GM21786 (cell line): ENCODE data around the gene SOX13.

Experiments used
- ATAC-seq: cut with Tn5 transposase; IDR thresholded peaks from one replicate; pipeline ENCODE4 v1.9.1; 2021; ENCODE audit not compliant: unreplicated experiment

The SOX13 gene

DNA sequence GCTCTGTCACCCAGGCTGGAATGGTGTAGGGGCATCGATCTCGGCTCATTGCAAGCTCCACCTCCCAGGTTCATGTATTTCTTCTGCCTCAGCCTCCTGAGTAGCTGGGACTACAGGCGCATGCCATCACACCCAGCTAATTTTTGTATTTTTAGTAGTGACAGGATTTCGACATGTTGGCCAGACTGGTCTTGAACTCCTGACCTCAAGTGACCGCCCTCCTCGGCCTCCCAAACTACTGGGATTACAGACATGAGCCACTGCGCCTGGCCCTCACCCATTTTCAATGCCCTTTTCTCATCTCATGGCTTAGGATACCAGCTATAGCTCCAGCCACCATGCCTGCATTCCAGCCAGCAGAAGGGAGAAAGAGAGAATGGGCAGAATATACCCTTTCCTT, 12.9 kb upstream of the SOX13 start:
- no peak for ATAC-seq

- ATAC-seq, result no peak
Observed at GRCh38 chr1:204062106-204062505, 10.8 kb upstream of the SOX13 start.

GRCh38 chr1:204065174-204065985, 7.5 kb upstream of the SOX13 start:
- no peak for ATAC-seq

DNA sequence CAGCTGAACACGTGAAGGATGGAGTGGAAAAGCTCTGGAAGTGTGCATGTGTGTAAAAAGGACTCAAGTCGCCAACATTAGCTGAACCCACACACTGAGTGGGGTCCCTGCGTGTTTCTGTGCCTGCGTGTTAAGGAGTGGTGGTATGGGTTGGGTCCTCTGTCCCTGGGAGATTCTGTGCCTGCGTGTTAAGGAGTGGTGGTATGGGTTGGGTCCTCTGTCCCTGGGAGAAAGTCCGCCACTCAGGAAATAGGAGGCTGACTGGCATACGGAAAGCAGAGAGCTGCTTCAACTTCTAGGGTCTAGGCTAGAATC, 7.0 kb upstream of the SOX13 start:
- no peak for ATAC-seq

- ATAC-seq, result no peak
Observed at GRCh38 chr1:204067935-204068334, 5.0 kb upstream of the SOX13 start.

- no peak for ATAC-seq
Observed at GRCh38 chr1:204069887-204070286, 3.0 kb upstream of the SOX13 start.

GRCh38 chr1:204070895-204071294, 2.0 kb upstream of the SOX13 start:
- ATAC-seq, result no peak

DNA sequence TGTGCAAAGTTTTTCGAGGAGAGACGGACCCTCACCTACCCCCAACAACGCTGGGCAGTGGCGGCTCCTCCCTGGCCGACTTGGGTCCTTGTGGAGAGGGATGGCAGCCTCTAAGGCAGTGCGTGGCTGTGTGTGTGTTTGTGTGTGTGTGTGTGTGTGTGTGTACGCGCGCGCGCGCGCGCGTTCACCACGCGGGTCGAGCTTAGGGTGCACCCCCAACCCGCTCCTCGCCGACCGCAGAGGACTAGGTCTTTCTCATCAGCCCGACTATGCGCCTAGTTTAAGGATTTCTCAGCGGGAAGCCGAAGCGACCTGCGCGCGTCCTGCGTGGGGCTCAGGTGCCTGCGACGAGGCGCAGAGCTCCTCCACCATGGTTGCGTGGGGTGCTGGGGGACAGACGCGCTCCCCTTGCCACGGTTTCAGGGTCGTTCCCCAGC, 940 bp downstream of the SOX13 start:
- ATAC-seq, result no peak

DNA sequence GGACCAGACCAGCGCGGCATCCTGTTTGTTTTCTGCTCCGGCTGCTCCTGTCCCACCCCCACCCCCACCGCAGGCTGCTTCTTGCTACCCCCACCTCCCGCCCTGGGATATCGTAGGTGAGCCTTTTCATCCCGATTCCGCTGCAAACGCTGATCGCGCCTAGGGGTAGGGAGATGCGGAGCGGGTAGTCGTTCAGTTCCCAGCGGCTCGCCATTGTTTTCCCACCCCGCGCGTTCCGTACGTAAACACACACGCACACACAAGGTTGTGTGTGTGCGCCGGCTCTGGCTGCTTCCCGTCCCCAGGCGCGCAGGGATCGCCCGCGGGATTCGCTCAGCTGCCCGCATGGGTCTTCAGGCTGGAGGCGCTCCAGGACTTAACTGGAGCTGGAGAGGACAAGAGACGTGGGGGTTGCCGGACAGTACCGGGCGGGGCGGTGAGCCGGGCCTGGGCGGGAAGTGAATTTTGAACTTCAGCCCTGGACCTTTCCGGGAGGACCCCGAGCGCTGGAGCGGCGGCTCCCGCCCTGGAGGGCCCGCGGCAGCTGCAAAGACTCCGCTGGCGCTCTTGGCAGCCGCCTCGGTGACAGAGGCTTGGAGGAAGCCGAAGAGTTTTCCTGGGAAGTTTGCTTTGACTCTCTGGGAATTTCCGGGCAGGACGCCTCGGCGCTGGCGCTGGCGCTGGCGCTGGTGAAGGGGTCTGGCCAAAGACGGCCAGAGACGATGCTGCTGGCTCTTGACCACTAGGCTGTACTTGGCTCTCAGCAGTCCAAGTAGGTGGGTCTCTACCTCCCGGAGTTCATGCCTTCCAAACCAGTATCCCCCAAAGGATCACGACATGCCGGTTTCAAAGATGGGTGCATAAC, 1.6 kb downstream of the SOX13 start:
- no peak for ATAC-seq

GRCh38 chr1:204075139-204075521, 2.2 kb downstream of the SOX13 start:
- ATAC-seq, result no peak

GRCh38 chr1:204075890-204076846, 3.3 kb downstream of the SOX13 start:
- ATAC-seq, result no peak

DNA sequence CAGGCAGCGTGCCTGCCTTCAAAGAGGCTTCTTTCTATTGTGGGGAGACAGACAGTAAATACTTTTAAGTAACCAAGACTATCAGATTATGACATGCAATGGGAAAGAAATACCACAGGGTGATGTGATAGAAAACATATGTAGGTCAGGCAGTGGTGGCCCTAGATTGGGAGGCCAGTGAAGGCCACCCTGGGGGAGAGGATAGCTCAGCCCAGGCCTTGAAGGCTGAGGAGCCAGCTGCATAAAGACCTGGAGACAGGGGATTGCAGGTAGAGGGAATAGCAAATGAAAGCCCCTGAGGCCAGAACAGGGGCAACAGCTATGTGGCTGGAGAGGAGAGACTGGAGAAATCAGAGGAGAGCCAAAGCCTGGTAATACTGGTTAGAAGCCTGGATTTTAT, 4.0 kb downstream of the SOX13 start:
- no peak for ATAC-seq

- ATAC-seq, result no peak
Observed at GRCh38 chr1:204077979-204078696, 5.2 kb downstream of the SOX13 start.

DNA sequence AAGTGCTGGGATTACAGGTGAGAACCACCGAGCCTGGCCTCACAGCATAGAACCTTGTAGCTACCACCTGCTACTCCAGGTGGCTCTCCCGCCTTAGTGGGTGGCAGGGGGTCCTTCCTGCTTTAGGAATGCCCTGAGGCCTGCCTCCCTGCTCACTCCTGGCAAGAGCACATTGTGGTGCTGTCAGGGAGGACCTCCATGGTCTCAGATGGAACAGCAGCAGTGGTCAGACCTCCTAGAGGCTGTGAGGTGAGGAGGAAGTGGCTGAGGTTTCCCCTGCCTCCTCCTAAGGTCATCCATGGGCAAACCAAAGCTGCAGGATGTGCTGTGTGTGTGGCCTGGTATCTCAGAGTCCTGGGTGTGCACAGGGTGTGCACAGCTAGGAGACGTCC, 6.7 kb downstream of the SOX13 start:
- no peak for ATAC-seq

GRCh38 chr1:204080163-204080903, 7.4 kb downstream of the SOX13 start:
- no peak for ATAC-seq

DNA sequence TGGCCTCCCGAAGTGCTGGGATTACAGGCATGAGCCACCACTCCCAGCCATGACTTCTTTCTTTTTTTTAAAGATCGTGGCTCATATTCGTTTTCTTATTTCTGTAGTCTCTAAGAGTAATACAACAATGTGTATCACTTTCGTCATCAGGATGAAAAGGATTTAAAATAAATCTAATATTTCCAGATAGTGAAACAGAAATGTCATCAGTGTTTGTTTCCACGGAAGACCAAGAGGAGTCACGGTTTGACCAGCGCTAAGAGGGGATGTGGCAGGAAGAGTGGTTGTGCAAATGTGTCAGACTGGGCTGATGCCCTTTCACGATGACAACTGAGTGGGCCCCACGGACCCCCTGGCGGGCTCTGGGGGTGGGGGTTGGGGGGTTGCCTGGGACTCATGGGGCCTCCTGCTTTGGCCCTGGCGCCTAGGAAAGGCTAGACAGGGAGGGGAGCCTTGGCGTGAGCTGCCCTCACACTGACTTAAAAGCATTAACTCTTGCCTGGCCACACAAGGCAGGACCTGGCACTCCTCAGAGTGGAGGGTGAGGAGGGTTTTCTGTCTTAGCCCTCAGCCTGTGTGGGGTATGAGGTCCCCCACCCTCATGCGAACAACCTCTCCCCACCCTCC, 8.4 kb downstream of the SOX13 start:
- no peak for ATAC-seq

GRCh38 chr1:204081791-204082513, 9.0 kb downstream of the SOX13 start:
- no peak for ATAC-seq

DNA sequence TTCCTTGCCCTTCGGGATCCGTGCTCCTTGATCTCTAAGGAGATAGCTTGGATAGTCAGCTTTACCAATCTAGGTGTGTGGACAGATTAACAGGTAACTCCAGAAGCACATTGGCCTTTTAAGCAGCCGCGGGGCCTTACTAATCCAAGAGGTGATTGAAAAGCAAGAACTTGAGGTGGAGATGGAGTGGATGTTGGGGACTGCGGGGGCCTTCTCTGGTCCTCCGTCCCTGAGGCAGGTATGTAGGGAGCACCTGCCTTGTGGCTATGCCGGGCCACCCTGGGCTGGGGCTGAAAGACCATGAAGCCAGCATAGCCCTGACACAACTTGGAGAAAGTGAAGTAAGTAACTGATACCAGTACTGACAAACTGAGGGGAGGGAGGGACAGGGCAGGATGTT, 10.6 kb downstream of the SOX13 start:
- ATAC-seq, result no peak

DNA sequence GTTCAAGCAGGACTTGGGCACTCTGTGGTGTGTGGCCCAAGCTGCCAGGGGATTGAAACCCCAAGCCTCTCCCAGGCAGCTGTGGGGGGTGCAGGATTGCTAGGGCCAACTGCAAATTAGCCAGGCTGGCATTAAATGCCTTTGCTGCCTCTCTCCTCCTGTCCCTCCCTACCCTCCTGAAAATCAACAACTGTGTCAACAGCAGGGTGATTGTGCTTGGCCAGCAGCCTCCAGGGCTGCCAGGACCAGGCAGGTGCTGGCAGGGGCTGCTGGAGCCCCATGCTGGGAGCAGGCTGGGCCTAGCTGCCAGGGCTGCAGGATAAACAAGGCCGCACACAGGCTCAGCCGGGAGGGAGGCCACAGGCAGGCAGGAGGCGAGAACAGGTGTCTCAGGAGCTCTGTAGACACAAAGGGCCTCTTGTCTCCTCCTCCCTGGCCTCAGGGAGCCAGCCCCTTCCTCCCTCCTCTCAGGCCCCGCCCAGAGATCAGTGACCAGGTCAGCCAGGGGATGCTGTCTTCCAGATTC, 11.4 kb downstream of the SOX13 start:
- ATAC-seq, result no peak
